ENCODE measurements around the gene CRHR1.

Gene CRHR1

GRCh38 chr17:45850468-45850867 is 66.3 kb downstream of the CRHR1 start:
- CTCF ChIA-PET: interaction anchor here (1.2 to 4.0 kb wide), 2 partner anchors 18 to 210 kb away, joined by 3 to 35 read pairs; no protein-coding TSS in a partner anchor
- POLR2A ChIA-PET: no interaction called here
- DNase-seq (ENCODE audit: extremely low spot score): no peak
- TF ChIP-seq, protein P1, sequence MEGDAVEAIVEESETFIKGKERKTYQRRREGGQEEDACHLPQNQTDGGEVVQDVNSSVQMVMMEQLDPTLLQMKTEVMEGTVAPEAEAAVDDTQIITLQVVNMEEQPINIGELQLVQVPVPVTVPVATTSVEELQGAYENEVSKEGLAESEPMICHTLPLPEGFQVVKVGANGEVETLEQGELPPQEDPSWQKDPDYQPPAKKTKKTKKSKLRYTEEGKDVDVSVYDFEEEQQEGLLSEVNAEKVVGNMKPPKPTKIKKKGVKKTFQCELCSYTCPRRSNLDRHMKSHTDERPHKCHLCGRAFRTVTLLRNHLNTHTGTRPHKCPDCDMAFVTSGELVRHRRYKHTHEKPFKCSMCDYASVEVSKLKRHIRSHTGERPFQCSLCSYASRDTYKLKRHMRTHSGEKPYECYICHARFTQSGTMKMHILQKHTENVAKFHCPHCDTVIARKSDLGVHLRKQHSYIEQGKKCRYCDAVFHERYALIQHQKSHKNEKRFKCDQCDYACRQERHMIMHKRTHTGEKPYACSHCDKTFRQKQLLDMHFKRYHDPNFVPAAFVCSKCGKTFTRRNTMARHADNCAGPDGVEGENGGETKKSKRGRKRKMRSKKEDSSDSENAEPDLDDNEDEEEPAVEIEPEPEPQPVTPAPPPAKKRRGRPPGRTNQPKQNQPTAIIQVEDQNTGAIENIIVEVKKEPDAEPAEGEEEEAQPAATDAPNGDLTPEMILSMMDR (IDR thresholded peaks at IDR 0.05; ENCODE audit: control extremely low read depth, extremely low read depth, low read depth, missing control alignments): no peak

DNA sequence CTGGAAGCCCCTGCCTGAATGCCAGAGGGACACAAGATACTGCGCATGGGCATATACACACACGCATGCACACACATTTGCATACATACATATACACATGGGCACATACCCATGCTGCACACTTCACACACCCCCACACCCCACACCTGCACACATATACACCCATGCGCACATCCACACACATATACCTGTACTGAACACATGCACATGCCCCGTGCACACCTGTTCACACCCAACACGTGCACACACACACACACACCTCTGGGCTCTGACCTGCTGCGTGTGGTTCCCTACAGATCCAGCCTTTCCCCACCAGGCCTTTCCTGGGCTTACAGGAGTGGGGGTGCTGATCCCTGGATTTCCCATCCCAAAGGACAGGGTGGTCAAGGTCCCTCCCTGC is 66.9 kb downstream of the CRHR1 start:
- no peak for DNase-seq (ENCODE audit: extremely low spot score)
- CTCF ChIA-PET: interaction anchor here (0.9 to 4.0 kb wide), 8 partner anchors 12 to 210 kb away, joined by 3 to 35 read pairs (median 4); no protein-coding TSS in a partner anchor
- POLR2A ChIA-PET: no interaction called here
- TF ChIP-seq, protein P1 (IDR thresholded peaks at IDR 0.05; ENCODE audit: control extremely low read depth, extremely low read depth, low read depth, missing control alignments): no peak

GRCh38 chr17:45851464-45851863 is 67.3 kb downstream of the CRHR1 start:
- TF ChIP-seq, protein P1 (IDR thresholded peaks at IDR 0.05; ENCODE audit: control extremely low read depth, extremely low read depth, low read depth, missing control alignments): no peak
- ChIA-PET CTCF (interaction anchor here (0.9 to 4.0 kb wide), 17 partner anchors 12 to 456 kb away, joined by 3 to 35 read pairs (median 3); no protein-coding TSS in a partner anchor), POLR2A (no interaction called here)
- DNase-seq (ENCODE audit: extremely low spot score): no peak

- DNase-seq (ENCODE audit: extremely low spot score): no peak
- CTCF ChIA-PET: interaction anchor here (0.8 to 4.0 kb wide), 30 partner anchors 9 to 716 kb away, joined by 3 to 35 read pairs (median 4); partner anchors contain the start of gene ACBD4
- TF ChIP-seq, protein P1 (IDR thresholded peaks at IDR 0.05; ENCODE audit: control extremely low read depth, extremely low read depth, low read depth, missing control alignments): no peak
- POLR2A ChIA-PET: no interaction called here
Observed at GRCh38 chr17:45851873-45852272, 67.8 kb downstream of the CRHR1 start.

- TF ChIP-seq, protein P1 (IDR thresholded peaks at IDR 0.05; ENCODE audit: control extremely low read depth, extremely low read depth, low read depth, missing control alignments): peak; percentile 90
- DNase-seq (ENCODE audit: extremely low spot score): peak; percentile 68
- ChIA-PET CTCF (interaction anchor here (0.8 to 4.0 kb wide), 29 partner anchors 9 to 717 kb away, joined by 3 to 35 read pairs (median 4); partner anchors contain the start of gene ACBD4), POLR2A (no interaction called here)
Observed at GRCh38 chr17:45852535-45853297, 68.6 kb downstream of the CRHR1 start.

DNA sequence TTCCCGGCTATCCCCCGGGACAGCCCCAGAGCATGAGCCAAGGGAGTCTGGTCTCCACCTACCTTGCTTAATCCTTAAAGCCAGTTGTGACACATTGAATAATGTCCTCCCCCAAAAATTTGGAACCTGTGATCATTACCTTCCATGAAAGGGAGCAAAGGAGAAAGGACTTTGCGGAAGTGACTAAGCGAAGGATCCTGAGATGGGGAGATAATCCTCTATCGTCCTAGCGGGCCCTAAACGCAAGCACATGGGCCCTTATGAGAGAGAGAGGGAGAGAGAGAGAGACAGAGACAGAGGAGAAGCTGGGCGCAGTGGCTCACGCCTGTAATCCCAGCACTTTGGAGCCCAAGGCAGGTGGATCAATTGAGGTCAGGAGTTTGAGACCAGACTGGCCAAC is 70.1 kb downstream of the CRHR1 start:
- no peak for DNase-seq (ENCODE audit: extremely low spot score)
- ChIA-PET CTCF (interaction anchor here (1.3 kb wide), 1 partner anchor 22 kb away, joined by 3 read pairs; no protein-coding TSS in a partner anchor), POLR2A (no interaction called here)
- TF ChIP-seq, protein P1 (IDR thresholded peaks at IDR 0.05; ENCODE audit: control extremely low read depth, extremely low read depth, low read depth, missing control alignments): no peak

Data from GM10248 (cell line).